GM12875 (cell line): Measurements from ENCODE around the gene ZDHHC18.
"Not testable (repeated sequence)": the region's sequence is repeated elsewhere in the genome, so short reads cannot be mapped to it uniquely, and the experiment has no call there.

ENCODE experiments used
- H3K4me3 ChIP-seq: one replicate; pipeline ENCODE4 v1.5.1; 2011; ENCODE audit warnings: low read depth, low read length, control low read depth
- CTCF ChIP-seq: IDR thresholded peaks from 2 replicates; pipeline ENCODE4 v1.5.1; 2011; ENCODE audit warnings: low read depth, mild to moderate bottlenecking, control low read depth, inconsistent platforms, low read length, moderate library complexity, borderline replicate concordance; ENCODE audit not compliant: insufficient read depth

Gene ZDHHC18

GRCh38 chr1:26858891-26859640 is 32.6 kb downstream of the ZDHHC18 start:
- H3K4me3 ChIP-seq, result no peak overlapping the region

DNA sequence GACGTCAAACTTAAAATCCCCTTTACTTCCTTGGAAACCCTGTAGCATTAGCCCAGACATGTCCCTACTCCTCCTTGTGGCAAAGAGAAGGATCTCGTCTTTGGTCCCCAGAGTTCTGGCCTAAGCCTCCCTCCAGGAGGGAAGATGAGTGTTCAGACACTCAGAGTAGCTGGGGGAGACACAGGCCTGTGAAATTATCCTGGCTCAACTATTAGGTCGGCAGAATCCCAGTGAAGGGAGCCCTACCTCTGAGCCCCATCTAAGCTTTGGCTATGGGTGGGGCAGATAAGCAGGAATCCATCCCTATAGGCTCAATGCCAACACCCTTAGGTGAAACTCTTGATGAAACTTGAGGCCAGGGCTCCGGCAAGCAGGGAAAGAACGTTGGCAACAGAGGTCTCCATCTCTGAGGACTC is 34.8 kb downstream of the ZDHHC18 start:
- no peak overlapping the region for H3K4me3 ChIP-seq
- no peak for TF ChIP-seq CTCF

More at GRCh38 chr1:26858891-26859640, 32.6 kb downstream of the ZDHHC18 start:
- TF ChIP-seq CTCF, result no peak

- no peak for TF ChIP-seq CTCF
- H3K4me3 ChIP-seq, result no peak overlapping the region
Measured at GRCh38 chr1:26861889-26862378, 35.4 kb downstream of the ZDHHC18 start.

DNA sequence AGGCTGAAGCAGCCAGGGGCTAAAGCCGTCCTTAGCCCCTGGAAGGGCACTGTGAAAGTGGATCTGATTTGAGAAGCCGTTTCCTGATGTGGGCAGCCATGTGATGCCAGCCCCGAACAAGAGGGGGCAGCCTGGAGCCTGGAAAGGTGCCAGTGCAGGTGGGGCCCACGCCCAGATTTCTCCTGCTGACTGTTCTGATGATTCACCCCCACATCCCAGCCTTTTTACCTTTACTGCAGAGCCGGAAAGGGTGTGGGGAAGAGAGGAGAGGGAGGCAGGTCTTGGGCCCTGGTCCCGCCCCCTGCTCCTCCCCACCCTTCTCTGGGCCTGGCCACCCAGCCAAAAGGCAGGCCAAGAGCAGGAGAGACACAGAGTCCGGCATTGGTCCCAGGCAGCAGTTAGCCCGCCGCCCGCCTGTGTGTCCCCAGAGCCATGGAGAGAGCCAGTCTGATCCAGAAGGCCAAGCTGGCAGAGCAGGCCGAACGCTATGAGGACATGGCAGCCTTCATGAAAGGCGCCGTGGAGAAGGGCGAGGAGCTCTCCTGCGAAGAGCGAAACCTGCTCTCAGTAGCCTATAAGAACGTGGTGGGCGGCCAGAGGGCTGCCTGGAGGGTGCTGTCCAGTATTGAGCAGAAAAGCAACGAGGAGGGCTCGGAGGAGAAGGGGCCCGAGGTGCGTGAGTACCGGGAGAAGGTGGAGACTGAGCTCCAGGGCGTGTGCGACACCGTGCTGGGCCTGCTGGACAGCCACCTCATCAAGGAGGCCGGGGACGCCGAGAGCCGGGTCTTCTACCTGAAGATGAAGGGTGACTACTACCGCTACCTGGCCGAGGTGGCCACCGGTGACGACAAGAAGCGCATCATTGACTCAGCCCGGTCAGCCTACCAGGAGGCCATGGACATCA is 36.5 kb downstream of the ZDHHC18 start, which contains the start of gene SFN:
Gene SFN (plus strand): TSS at position 369 of the 904 bp plus-strand sequence. CDS start 64 bp downstream, at position 433.
- peak; percentile 77 for TF ChIP-seq CTCF
- H3K4me3 ChIP-seq, result peak within 1 kb of the TSS; percentile 80

- peak overlapping the region; percentile 80 for H3K4me3 ChIP-seq
- TF ChIP-seq CTCF, result no peak
Measured at GRCh38 chr1:26863685-26864077, 37.2 kb downstream of the ZDHHC18 start.

DNA sequence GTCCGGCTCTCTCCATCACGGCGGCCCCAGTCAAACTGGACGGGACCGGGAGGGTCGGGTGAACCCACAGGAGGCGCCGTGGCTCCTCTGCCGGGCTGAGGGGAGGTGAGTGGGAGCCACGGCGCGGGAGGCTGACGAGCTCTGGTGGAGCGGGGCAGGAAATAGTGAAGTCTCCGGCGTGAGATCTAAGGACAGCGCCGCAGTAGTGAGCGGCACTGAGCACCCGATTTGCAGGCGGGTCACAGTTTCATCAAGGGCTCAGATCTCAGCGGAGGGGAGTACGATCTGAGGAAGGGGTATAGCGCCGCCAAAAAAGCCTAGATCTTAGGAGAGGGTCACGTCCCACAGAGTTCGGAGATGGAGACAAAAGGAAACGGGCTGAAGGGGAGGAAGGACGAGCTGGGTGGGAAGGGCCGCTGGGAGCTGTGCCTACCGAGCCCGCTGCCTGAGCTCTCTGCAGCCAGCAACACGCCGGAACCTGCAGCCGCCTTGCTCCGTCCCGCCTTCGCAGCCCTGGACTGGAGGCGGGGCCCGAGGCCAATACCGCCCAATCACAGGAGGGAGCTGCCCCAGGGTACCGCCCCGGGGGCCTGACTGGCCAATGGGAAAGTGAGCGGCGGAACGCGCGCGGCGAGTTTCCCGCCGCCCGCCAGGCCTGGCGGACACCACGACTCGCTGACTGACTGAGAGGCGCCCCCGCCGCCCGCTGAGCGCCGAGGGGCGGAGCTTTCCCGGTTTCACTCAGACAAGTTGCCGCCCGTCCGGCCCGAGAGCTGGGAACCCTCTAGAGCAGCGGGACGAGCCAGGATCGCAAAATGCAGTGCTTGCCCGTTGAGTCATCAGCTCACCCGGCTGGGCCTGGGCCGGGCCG is 38.4 kb downstream of the ZDHHC18 start:
- H3K4me3 ChIP-seq, result peak overlapping the region; percentile 80
- TF ChIP-seq CTCF, result 0 out of 2 replicates have a peak, but pooled peaks have one; percentile 4

GRCh38 chr1:26873097-26873496 is 46.6 kb downstream of the ZDHHC18 start:
- not testable (repeated sequence) for H3K4me3 ChIP-seq
